Activated CD4-positive, alpha-beta T cell treated with anti-CD3 and anti-CD28 coated beads, Interleukin-2, amount 10 ng/mL, durations not matched to agents 7 days and 5 days (primary cell): ENCODE measurements around the gene SHROOM1. TPM values are rescaled to one million over a fixed set of nuclear protein-coding genes. Genes with fewer than 3 reads are reported as not detected.

ENCODE experiments used
- CTCF ChIA-PET: fragments of 350-600 bp; sonication (Branson Sonifier 250); formaldehyde crosslinking; loops from one replicate; lab custom pipeline; 2021; ENCODE audit warnings: antibody characterized with exemption; lab: Charles Lee
- POLR2A ChIA-PET: fragments of 350-600 bp; sonication (Branson Sonifier 250); formaldehyde crosslinking; loops from one replicate; lab custom pipeline; 2021; ENCODE audit warnings: antibody characterized with exemption; lab: Charles Lee
- DNase-seq: peaks from one replicate; pipeline ENCODE4 v3.0.0-alpha.2; 2020
- H3K27ac Mint-ChIP-seq: one replicate; pipeline ENCODE4 v1.8.0; 2021; ENCODE audit warnings: mild to moderate bottlenecking, moderate library complexity, mixed read lengths
- H3K27me3 Mint-ChIP-seq: one replicate; pipeline ENCODE4 v1.8.0; 2021; ENCODE audit warnings: mixed read lengths
- H3K36me3 Mint-ChIP-seq: one replicate; pipeline ENCODE4 v1.8.0; 2021; ENCODE audit warnings: low read depth, mixed read lengths
- H3K4me1 Mint-ChIP-seq: one replicate; pipeline ENCODE4 v1.8.0; 2021; ENCODE audit warnings: mixed read lengths
- H3K4me3 Mint-ChIP-seq: one replicate; pipeline ENCODE4 v1.8.0; 2021; ENCODE audit warnings: mild to moderate bottlenecking, moderate library complexity, mixed read lengths
- H3K9me3 Mint-ChIP-seq: one replicate; pipeline ENCODE4 v1.8.0; 2021; ENCODE audit warnings: mixed read lengths
- total RNA-seq, 2 experiments: library from RNA; stranded (reverse); gene quantifications; one replicate each; pipeline ENCODE4 v1.2.3, GENCODE V29; 2021

SHROOM1 gene
- total RNA-seq, 2 experiments from 2014 or later: 0.42 to 0.98 TPM

DNA sequence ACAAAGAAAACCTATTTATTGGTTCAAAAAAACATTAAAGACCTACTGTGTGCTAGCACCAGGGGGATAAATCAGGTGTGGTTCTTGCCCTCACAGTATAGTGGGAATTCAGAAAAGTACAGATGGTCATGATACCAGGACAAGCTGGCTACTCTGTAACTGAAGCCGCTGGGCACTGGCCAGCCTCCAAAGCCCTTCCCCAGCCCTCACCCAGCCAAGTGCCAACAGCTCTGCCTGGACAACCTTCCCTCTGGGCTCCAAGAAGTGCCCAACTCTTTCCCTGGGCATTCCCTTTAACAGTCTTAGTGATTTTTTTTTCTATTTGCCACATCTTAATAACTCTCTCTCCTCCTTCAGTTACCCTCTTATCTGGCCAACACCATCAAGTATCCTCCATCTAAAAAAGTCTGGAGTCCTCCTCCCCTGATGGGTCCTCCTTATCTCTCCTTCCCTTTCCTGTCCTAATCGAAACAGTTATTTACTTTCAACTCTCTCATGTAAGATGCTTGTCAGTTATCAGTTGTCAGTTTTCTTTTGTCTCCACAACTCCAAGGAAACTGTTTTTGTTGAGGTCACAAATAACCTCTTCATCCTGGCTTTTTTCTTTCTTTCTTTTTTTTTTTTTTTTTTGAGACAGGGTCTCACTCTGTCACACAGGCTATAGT is 40.1 kb downstream of the SHROOM1 start:
- Mint-ChIP-seq H3K4me3 (no peak overlapping the region), H3K27ac (no peak overlapping the region), H3K36me3 (no peaks in the 10 kb centered on the region), H3K9me3 (no peaks in the 10 kb centered on the region), H3K4me1 (no peaks in the 10 kb centered on the region), H3K27me3 (peaks cover 36% of the 10 kb centered on the region)
- ChIA-PET CTCF (interaction anchor here (0.5 to 3.3 kb wide), 7 partner anchors 12 to 1322 kb away, joined by 3 to 17 read pairs (median 3); no protein-coding TSS in a partner anchor), POLR2A (no interaction called here)
- DNase-seq: no peak

- H3K9me3 Mint-ChIP-seq: no peaks in the 10 kb centered on the region
- no peaks in the 10 kb centered on the region for H3K4me1 Mint-ChIP-seq
- peaks cover 33% of the 10 kb centered on the region for H3K27me3 Mint-ChIP-seq
- no peak overlapping the region for H3K4me3 Mint-ChIP-seq
- H3K27ac Mint-ChIP-seq: no peak overlapping the region
- CTCF ChIA-PET: interaction anchor here (0.5 to 1.6 kb wide), 3 partner anchors 16 to 1321 kb away, joined by 3 read pairs; no protein-coding TSS in a partner anchor
- DNase-seq: no peak
- no peaks in the 10 kb centered on the region for H3K36me3 Mint-ChIP-seq
- POLR2A ChIA-PET: no interaction called here
Observed at GRCh38 chr5:132788990-132789886, 41.2 kb downstream of the SHROOM1 start.

GRCh38 chr5:132788508-132788907 is 41.9 kb downstream of the SHROOM1 start:
- DNase-seq: no peak
- POLR2A ChIA-PET: no interaction called here
- Mint-ChIP-seq H3K27me3 (peaks cover 30% of the 10 kb centered on the region), H3K4me3 (no peak overlapping the region), H3K36me3 (no peaks in the 10 kb centered on the region), H3K27ac (no peak overlapping the region), H3K4me1 (no peaks in the 10 kb centered on the region), H3K9me3 (no peaks in the 10 kb centered on the region)
- CTCF ChIA-PET: no interaction called here

DNA sequence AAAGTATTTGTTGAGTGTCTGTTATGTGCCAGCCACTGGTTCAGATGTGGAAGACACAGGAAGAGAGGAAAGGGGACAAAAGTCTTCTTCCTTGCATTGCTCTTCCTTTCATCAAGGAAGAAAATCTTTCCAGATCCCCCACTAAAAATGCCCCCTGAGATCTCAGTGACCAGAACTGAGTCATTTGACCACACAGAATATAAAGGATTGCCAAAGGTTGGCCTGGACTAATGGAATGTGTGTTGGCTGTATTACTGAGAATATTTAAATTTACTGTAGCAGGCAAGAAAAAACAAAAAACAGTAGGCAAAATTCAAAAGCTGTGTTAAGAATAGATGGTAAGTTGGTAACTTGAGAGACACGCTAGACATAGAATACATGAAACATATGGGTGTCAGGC is 43.4 kb downstream of the SHROOM1 start:
- ChIA-PET POLR2A (no interaction called here), CTCF (interaction anchor here (1.1 to 1.5 kb wide), 3 partner anchors 14 to 98 kb away, joined by 3 read pairs; no protein-coding TSS in a partner anchor)
- H3K27me3 Mint-ChIP-seq: peaks cover 37% of the 10 kb centered on the region
- no peak overlapping the region for H3K27ac Mint-ChIP-seq
- no peaks in the 10 kb centered on the region for H3K36me3 Mint-ChIP-seq
- DNase-seq: no peak
- peaks cover 2% of the 10 kb centered on the region for H3K4me1 Mint-ChIP-seq
- no peaks in the 10 kb centered on the region for H3K9me3 Mint-ChIP-seq
- no peak overlapping the region for H3K4me3 Mint-ChIP-seq

- DNase-seq: no peak
- no peak overlapping the region for H3K4me3 Mint-ChIP-seq
- no peak overlapping the region for H3K27ac Mint-ChIP-seq
- ChIA-PET POLR2A (no interaction called here), CTCF (interaction anchor here (1.0 to 1.8 kb wide), 4 partner anchors 12 to 45 kb away, joined by 3 to 6 read pairs (median 4); partner anchors contain the start of genes CCNI2 and SHROOM1)
- no peaks in the 10 kb centered on the region for H3K9me3 Mint-ChIP-seq
- H3K4me1 Mint-ChIP-seq: peaks cover 10% of the 10 kb centered on the region
- H3K27me3 Mint-ChIP-seq: peaks cover 46% of the 10 kb centered on the region
- no peaks in the 10 kb centered on the region for H3K36me3 Mint-ChIP-seq
Observed at GRCh38 chr5:132785864-132786263, 44.6 kb downstream of the SHROOM1 start.

DNA sequence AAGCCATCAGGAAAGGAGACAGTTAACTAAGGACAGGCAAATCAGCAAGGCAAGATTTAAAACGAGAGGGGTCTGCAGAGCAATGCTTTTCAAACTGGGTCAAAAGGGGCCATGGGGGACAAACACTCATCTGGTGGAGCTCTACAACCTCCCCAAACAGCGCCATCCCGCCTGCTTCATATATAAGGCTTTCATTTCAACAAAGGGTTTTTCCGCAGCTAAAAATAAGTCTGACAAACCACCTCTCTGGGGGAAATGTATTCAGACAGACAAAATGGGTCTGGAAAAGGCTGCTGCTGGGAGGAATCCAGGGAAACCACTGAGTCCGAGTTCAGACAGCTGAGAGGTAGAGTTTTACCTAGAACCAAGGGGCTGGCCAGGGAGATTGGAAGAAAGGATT is 45.1 kb downstream of the SHROOM1 start:
- DNase-seq: no peak
- POLR2A ChIA-PET: no interaction called here
- Mint-ChIP-seq H3K27me3 (peaks cover 46% of the 10 kb centered on the region), H3K36me3 (no peaks in the 10 kb centered on the region), H3K4me3 (no peak overlapping the region), H3K9me3 (no peaks in the 10 kb centered on the region), H3K27ac (no peak overlapping the region), H3K4me1 (peaks cover 15% of the 10 kb centered on the region)
- CTCF ChIA-PET: interaction anchor here (1.0 to 1.8 kb wide), 5 partner anchors 12 to 46 kb away, joined by 3 to 6 read pairs (median 4); partner anchors contain the start of genes CCNI2 and SHROOM1

DNA sequence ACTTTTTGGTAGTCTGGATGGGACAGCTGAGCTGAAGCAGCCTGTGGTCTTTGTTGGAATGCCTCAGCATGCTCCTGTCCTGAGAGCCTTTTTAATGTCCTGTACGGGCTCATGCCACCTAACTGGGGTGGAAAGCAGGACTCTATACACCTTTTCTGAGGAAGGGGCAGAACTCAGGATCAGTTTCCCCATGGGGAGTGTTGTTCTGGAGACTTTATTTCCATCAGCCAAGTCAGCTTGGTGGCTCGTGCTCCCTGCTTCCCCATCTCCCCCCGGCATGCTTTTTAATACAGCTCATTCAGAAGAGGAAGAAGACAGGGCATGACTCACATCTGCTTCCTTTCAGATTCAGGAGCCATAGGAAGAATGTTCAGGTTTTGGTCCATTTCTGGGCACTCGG is 48.3 kb downstream of the SHROOM1 start:
- Mint-ChIP-seq H3K27ac (no peak overlapping the region), H3K4me3 (no peak overlapping the region), H3K27me3 (peaks cover 62% of the 10 kb centered on the region), H3K36me3 (no peaks in the 10 kb centered on the region), H3K9me3 (no peaks in the 10 kb centered on the region), H3K4me1 (peaks cover 31% of the 10 kb centered on the region)
- ChIA-PET POLR2A (no interaction called here), CTCF (interaction anchor here (0.8 kb wide), 1 partner anchor 25 kb away, joined by 3 read pairs; no protein-coding TSS in a partner anchor)
- no peak for DNase-seq

- no peaks in the 10 kb centered on the region for H3K36me3 Mint-ChIP-seq
- no peak overlapping the region for H3K27ac Mint-ChIP-seq
- no peaks in the 10 kb centered on the region for H3K9me3 Mint-ChIP-seq
- ChIA-PET POLR2A (no interaction called here), CTCF (interaction anchor here (0.8 to 1.1 kb wide), 2 partner anchors 16 to 24 kb away, joined by 3 read pairs; no protein-coding TSS in a partner anchor)
- DNase-seq: no peak
- peaks cover 34% of the 10 kb centered on the region for H3K4me1 Mint-ChIP-seq
- peaks cover 60% of the 10 kb centered on the region for H3K27me3 Mint-ChIP-seq
- peak overlapping the region; percentile 2 for H3K4me3 Mint-ChIP-seq
Observed at GRCh38 chr5:132781029-132781428, 49.4 kb downstream of the SHROOM1 start.

DNA sequence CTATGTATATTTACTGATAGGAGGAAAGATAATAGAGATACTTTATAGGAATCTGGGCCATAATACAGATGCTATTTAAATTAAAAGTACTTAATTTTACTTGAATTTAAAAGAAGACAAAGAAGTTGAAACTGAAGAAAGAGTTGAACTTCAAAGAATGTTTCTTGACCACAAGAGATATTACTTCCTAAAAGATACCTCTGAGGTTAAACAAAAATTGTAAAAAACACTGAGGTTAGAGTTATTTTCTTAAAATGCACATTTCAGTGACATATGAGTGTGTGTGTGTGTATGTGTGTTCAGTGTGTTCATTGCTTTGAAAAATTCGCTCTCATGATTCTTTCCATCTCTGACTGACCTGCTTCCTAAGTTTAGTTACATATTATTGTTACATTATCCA is 49.9 kb downstream of the SHROOM1 start:
- H3K27me3 Mint-ChIP-seq: peaks cover 57% of the 10 kb centered on the region
- CTCF ChIA-PET: interaction anchor here (1.1 kb wide), 1 partner anchor 16 kb away, joined by 3 read pairs; no protein-coding TSS in a partner anchor
- no peaks in the 10 kb centered on the region for H3K36me3 Mint-ChIP-seq
- POLR2A ChIA-PET: no interaction called here
- H3K4me1 Mint-ChIP-seq: peaks cover 34% of the 10 kb centered on the region
- no peaks in the 10 kb centered on the region for H3K9me3 Mint-ChIP-seq
- H3K27ac Mint-ChIP-seq: no peak overlapping the region
- no peak for DNase-seq
- peak overlapping the region; percentile 2 for H3K4me3 Mint-ChIP-seq

GRCh38 chr5:132779961-132780360 is 50.5 kb downstream of the SHROOM1 start:
- Mint-ChIP-seq H3K9me3 (no peaks in the 10 kb centered on the region), H3K4me3 (no peak overlapping the region), H3K27me3 (peaks cover 57% of the 10 kb centered on the region), H3K27ac (no peak overlapping the region), H3K4me1 (peaks cover 36% of the 10 kb centered on the region), H3K36me3 (no peaks in the 10 kb centered on the region)
- CTCF ChIA-PET: interaction anchor here (1.1 kb wide), 1 partner anchor 17 kb away, joined by 3 read pairs; no protein-coding TSS in a partner anchor
- POLR2A ChIA-PET: no interaction called here
- no peak for DNase-seq

GRCh38 chr5:132778856-132779255 is 51.6 kb downstream of the SHROOM1 start:
- ChIA-PET CTCF (interaction anchor here (1.1 to 1.2 kb wide), 2 partner anchors 14 to 27 kb away, joined by 4 read pairs; no protein-coding TSS in a partner anchor), POLR2A (no interaction called here)
- H3K4me1 Mint-ChIP-seq: peaks cover 36% of the 10 kb centered on the region
- H3K4me3 Mint-ChIP-seq: no peak overlapping the region
- DNase-seq: no peak
- H3K27ac Mint-ChIP-seq: no peak overlapping the region
- peaks cover 56% of the 10 kb centered on the region for H3K27me3 Mint-ChIP-seq
- H3K36me3 Mint-ChIP-seq: no peaks in the 10 kb centered on the region
- no peaks in the 10 kb centered on the region for H3K9me3 Mint-ChIP-seq

DNA sequence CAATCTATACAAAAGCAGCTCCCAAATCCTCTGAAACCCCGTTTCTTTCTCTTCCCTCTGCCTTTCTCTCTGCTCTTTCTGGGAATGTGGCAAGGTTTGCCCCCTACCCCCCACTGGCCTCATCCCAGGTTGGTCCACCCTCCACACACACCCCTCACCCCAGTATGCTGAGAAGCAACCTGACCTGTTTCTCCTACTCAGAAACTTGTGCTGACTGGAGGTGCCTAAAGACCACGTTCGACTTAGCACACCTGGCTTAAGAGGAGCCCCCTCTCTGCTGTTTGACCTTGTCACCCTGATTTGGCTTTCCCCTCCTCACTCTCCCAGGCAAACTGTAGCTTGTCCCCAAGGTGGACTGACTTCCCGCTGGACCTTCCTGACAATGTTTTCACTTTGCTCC is 52.3 kb downstream of the SHROOM1 start:
- POLR2A ChIA-PET: no interaction called here
- DNase-seq: no peak
- H3K36me3 Mint-ChIP-seq: no peaks in the 10 kb centered on the region
- H3K27ac Mint-ChIP-seq: peak overlapping the region; percentile 70
- peaks cover 53% of the 10 kb centered on the region for H3K27me3 Mint-ChIP-seq
- H3K4me1 Mint-ChIP-seq: peaks cover 36% of the 10 kb centered on the region
- peak overlapping the region; percentile 67 for H3K4me3 Mint-ChIP-seq
- CTCF ChIA-PET: interaction anchor here (1.1 to 2.6 kb wide), 6 partner anchors 11 to 49 kb away, joined by 3 to 13 read pairs (median 4); no protein-coding TSS in a partner anchor
- H3K9me3 Mint-ChIP-seq: no peaks in the 10 kb centered on the region
